ENCODE data around the gene NCL.
"Not testable (repeated sequence)": the region's sequence is repeated elsewhere in the genome, so short reads cannot be mapped to it uniquely, and the experiment has no call there.

NCL gene

DNA sequence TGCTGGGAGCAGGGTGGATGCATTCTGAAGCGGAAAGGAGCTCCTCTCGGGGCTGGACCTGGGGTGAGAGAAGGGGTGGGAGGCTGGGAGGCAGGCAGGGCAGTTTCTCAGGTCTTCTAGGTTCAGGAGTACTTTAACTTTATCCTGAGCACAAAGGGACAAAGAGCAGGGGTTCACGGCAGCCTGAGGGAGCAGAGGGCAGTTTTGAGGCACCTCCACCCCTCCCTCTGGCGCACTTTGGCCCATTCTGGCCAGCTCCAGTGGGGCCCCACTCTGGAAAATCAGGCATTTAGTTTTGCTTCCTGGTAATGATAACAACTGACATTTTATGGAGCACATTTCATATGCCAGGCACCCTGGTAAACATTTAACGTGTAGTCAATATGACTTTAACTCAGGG, 54.5 kb downstream of the NCL start:
- FAIRE-seq = no peak
- no peak for DNase-seq (ENCODE audit: extremely low spot score, insufficient read length, low read depth)

DNA sequence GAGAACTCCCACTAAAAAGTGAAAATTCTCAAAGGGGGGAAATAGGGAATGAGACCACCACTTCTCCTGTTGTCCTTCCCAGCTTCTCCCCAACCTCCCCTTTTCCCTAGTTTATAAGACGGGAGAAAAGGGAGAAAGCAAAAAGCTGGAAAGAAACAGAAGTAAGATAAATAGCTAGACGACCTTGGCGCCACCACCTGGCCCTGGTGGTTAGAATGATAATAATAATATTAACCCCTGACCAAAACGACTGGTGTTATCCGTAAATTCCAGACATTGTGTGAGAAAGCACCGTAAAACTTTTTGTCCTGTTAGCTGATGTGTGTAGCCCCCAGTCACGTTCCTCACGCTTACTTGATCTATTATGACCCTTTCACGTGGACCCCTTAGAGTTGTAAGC, 56.0 kb downstream of the NCL start:
- FAIRE-seq; DNase-seq (ENCODE audit: extremely low spot score, insufficient read length, low read depth): not testable (repeated sequence)

DNA sequence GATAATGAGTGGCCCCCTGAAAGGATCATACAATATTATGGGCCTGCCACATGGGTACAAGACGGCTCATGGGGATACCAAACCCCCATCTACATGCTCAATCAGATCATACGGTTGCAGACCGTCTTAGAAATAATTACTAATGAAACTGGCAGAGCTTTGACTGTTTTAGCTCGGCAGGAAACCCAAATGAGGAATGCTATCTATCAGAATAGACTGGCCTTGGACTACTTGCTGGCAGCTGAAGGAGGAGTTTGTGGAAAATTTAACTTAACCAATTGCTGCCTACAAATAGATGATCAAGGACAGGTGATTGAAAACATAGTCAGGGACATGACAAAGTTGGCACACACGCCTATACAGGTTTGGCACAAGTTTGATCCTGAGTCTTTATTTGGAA, 56.6 kb downstream of the NCL start:
- FAIRE-seq; DNase-seq (ENCODE audit: extremely low spot score, insufficient read length, low read depth): not testable (repeated sequence)

DNA sequence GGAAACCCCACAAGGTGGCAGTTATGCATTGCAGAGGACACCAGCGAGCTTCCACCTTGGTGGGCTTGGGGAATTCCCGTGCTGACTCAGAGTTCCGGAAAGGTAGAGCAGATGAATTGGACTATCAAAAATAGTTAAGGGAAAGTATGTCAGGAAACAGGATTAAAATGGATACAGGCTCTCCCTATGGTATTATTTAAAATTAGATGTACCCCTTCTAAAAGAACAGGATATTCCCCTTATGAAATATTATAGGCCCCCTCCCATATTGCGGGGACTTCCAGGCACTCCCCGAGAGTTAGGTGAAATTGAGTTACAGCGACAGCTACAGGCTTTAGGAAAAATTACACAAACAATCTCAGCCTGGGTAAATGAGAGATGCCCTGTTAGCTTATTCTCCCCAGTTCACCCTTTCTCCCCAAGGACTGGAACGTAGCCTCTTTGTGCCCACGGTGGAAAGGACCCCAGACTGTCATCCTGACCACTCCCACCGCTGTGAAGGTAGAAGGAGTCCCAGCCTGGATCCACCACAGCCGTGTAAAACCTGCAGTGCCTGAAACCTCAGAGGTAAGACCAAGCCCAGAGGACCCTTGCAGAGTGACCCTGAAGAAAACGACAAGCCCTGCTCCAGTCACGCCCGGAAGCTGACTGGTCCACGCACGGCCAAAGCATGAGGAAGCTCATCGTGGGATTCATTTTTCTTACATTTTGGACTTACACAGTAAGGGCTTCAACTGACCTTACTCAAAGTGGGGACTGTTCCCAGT, 58.5 kb downstream of the NCL start:
- not testable (repeated sequence) for FAIRE-seq; DNase-seq (ENCODE audit: extremely low spot score, insufficient read length, low read depth)

DNA sequence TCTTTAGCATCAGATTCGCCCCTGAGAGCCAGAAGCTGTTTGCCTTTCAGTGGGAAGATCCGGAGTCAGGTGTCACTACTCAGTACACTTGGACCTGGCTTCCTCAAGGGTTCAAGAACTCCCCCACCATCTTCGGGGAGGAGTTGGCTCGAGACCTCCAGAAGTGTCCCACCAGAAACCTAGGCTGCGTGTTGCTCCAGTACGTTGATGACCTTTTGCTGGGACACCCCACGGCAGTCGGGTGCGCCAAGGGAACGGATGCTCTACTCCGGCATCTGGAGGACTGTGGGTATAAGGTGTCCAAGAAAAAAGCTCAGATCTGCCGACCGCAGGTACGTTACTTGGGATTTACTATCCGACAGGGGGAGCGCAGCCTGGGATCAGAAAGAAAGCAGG, 60.1 kb downstream of the NCL start:
- DNase-seq (ENCODE audit: extremely low spot score, insufficient read length, low read depth); FAIRE-seq: not testable (repeated sequence)

Data from GM18507 (cell line).